ENCODE measurements around the gene CD1E. TPM values are rescaled to one million over a fixed set of nuclear protein-coding genes. Genes with fewer than 3 reads are reported as not detected.

Gene CD1E
- not detected in 2 replicates for polyA plus RNA-seq (2011; rRNA removed)
- polyA plus RNA-seq (2012; cell fraction: cytosol; rRNA removed): not detected in 2 replicates
- polyA plus RNA-seq (2012; cell fraction: nucleus; rRNA removed): not detected in 2 replicates
- polyA plus RNA-seq (2017; fragmentation: RNase III; extraction: RNeasy Plus Mini Kit Qiagen cat#74134 plus additional on column Dnase treatment): not detected in 3 replicates
- polyA minus RNA-seq (2011; rRNA and poly(A)+ RNA removed): not detected in 2 replicates

- ChIA-PET POLR2A (no interaction called here), CTCF (interaction anchor here (1.3 kb wide), 1 partner anchor 9 kb away, joined by 3 read pairs; no protein-coding TSS in a partner anchor)
- FAIRE-seq: no peak
- Histone ChIP-seq H3K4me2 (no peak within 1 kb of the TSS), H3K4me3 (no peak within 1 kb of the TSS), H3K9me3 (no peaks in the 10 kb centered on the region), H3K4me1 (no peaks in the 10 kb centered on the region), H3K27ac (no peak within 1 kb of the TSS)
- under 1% methylated on average over 6 of the region's 6 CpGs for WGBS (ENCODE audit: missing lambda C conversion rate)
- DNase-seq (ENCODE audit: low read depth in 1 of 2, low spot score in 1 of 2): no peak
- no peak for TF ChIP-seq ZFP36 (IDR thresholded peaks at IDR 0.05; ENCODE audit: borderline replicate concordance, partially characterized antibody)
- no peak for TF ChIP-seq BCL3 (IDR thresholded peaks at IDR 0.05)
- TF ChIP-seq ATOH8 (CRISPR knock-in tag; IDR thresholded peaks at IDR 0.05; ENCODE audit: low read depth): no peak
- TF ChIP-seq SMC3 (IDR thresholded peaks at IDR 0.05): no peak
- TF ChIP-seq KDM1A (IDR thresholded peaks at IDR 0.05; ENCODE audit: low read depth): no peak
- TF ChIP-seq ZSCAN20 (CRISPR knock-in tag; IDR thresholded peaks at IDR 0.05): no peak
- no peak for TF ChIP-seq HEYL (CRISPR knock-in tag; IDR thresholded peaks at IDR 0.05)
- TF ChIP-seq MAFK (IDR thresholded peaks at IDR 0.05; ENCODE audit: partially characterized antibody): no peak
- ATAC-seq: no peak
Measured at GRCh38 chr1:158353303-158354075, at the start of gene CD1E. Gene CD1E (plus strand): TSS chr1:158353894. CDS start chr1:158353989, 95 bp downstream.

- peaks cover 3% of the 10 kb centered on the region; the same call in 1 of the 3 replicates for H3K9me3 ChIP-seq
- POLR2A ChIA-PET: no interaction called here
- ATAC-seq: no peak
- DNase-seq (ENCODE audit: low read depth in 1 of 2, low spot score in 1 of 2): no peak
- WGBS (ENCODE audit: missing lambda C conversion rate): 0% methylated on average over 1 of the region's 1 CpG
- no peak overlapping the region for H3K4me3 ChIP-seq
- H3K4me2 ChIP-seq: no peak overlapping the region
- TF ChIP-seq ZFP36 (IDR thresholded peaks at IDR 0.05; ENCODE audit: borderline replicate concordance, partially characterized antibody): no peak
- TF ChIP-seq FOSB (CRISPR knock-in tag; IDR thresholded peaks at IDR 0.05): no peak
- no peaks in the 10 kb centered on the region for H3K4me1 ChIP-seq
- CTCF ChIA-PET: no interaction called here
- FAIRE-seq: no peak
- no peak overlapping the region for H3K27ac ChIP-seq
Measured at GRCh38 chr1:158310623-158311022, 43.1 kb upstream of the CD1E start.

- FAIRE-seq: no peak
- TF ChIP-seq TP53 (CRISPR knock-in tag; IDR thresholded peaks at IDR 0.05): no peak
- no peak for TF ChIP-seq FOSL2 (IDR thresholded peaks at IDR 0.05)
- no peak for TF ChIP-seq FOSL2 (CRISPR knock-in tag; IDR thresholded peaks at IDR 0.05)
- no peak for TF ChIP-seq ESRRA (IDR thresholded peaks at IDR 0.05; ENCODE audit: borderline replicate concordance, low read length)
- no peak for TF ChIP-seq REST (IDR thresholded peaks at IDR 0.05)
- TF ChIP-seq PBX3 (IDR thresholded peaks at IDR 0.05): no peak
- no peak for TF ChIP-seq HOXA7 (CRISPR knock-in tag; IDR thresholded peaks at IDR 0.05)
- no peak for TF ChIP-seq CHD4 (IDR thresholded peaks at IDR 0.05; ENCODE audit: borderline replicate concordance)
- no peak for TF ChIP-seq ELK1 (IDR thresholded peaks at IDR 0.05; ENCODE audit: low read depth, low read length)
- TF ChIP-seq EP300 (IDR thresholded peaks at IDR 0.05): no peak
- no peak for TF ChIP-seq KDM1A (IDR thresholded peaks at IDR 0.05; ENCODE audit: low read depth)
- TF ChIP-seq HDAC2 (IDR thresholded peaks at IDR 0.05): no peak
- TF ChIP-seq RARB (CRISPR knock-in tag; IDR thresholded peaks at IDR 0.05): no peak
- no peak for TF ChIP-seq ATOH8 (CRISPR knock-in tag; IDR thresholded peaks at IDR 0.05; ENCODE audit: low read depth)
- no peak for TF ChIP-seq CEBPB (IDR thresholded peaks at IDR 0.05)
- no peak for TF ChIP-seq JUNB (IDR thresholded peaks at IDR 0.05)
Measured at GRCh38 chr1:158311066-158311465, 42.6 kb upstream of the CD1E start.

More at GRCh38 chr1:158311066-158311465, 42.6 kb upstream of the CD1E start:
- no peaks in the 10 kb centered on the region for H3K4me1 ChIP-seq
- H3K4me2 ChIP-seq: no peak overlapping the region
- 1% methylated on average over 2 of the region's 2 CpGs for WGBS (ENCODE audit: missing lambda C conversion rate)
- no peak overlapping the region for H3K27ac ChIP-seq
- DNase-seq (ENCODE audit: low read depth in 1 of 2, low spot score in 1 of 2) (no peak), ATAC-seq (no peak)
- no peak overlapping the region for H3K4me3 ChIP-seq
- peaks cover 3% of the 10 kb centered on the region; the same call in 1 of the 3 replicates for H3K9me3 ChIP-seq
- CTCF ChIA-PET: no interaction called here
- POLR2A ChIA-PET: no interaction called here
